Suprapubic skin (tissue), 4 donors: ENCODE measurements around the gene FAM241B. TPM values are rescaled to one million over a fixed set of nuclear protein-coding genes. Genes with fewer than 3 reads are reported as not detected.

ENCODE experiments used
- DNase-seq, 2 donors: peaks; one replicate each; pipeline ENCODE4 v3.0.0-alpha.2; 2019; ENCODE audit warnings: low spot score in 2 of 2
- H3K27ac ChIP-seq: fragments of 200-600 bp; sonication (generic); one replicate; pipeline ENCODE4 v1.5.1; 2019
- H3K27me3 ChIP-seq: fragments of 200-600 bp; sonication (generic); one replicate; pipeline ENCODE4 v1.5.1; 2019
- H3K36me3 ChIP-seq: fragments of 200-600 bp; sonication (generic); one replicate; pipeline ENCODE4 v1.5.1; 2019
- H3K4me1 ChIP-seq: fragments of 200-600 bp; sonication (generic); one replicate; pipeline ENCODE4 v1.5.1; 2019
- H3K4me3 ChIP-seq: fragments of 200-600 bp; sonication (generic); one replicate; pipeline ENCODE4 v1.5.1; 2019; ENCODE audit warnings: mild to moderate bottlenecking
- H3K9me3 ChIP-seq: fragments of 200-600 bp; sonication (generic); one replicate; pipeline ENCODE4 v1.5.1; 2019
- CTCF ChIP-seq, 2 donors: fragments of 200-600 bp in 1 of 2; fragments of 450-650 bp in 1 of 2; sonication (generic) in 1 of 2; IDR thresholded peaks; one replicate each; pipeline ENCODE4 v1.5.1; 2016 to 2019; ENCODE audit warnings: antibody characterized with exemption in 2 of 2, mild to moderate bottlenecking in 1 of 2, moderate library complexity in 1 of 2
- EP300 ChIP-seq: sonication (generic); formaldehyde crosslinking; IDR thresholded peaks from one replicate; pipeline ENCODE4 v1.6.1; 2017; ENCODE audit warnings: antibody characterized with exemption
- POLR2A ChIP-seq, 2 donors: fragments of 450-650 bp; IDR thresholded peaks; one replicate each; pipeline ENCODE4 v1.6.1; 2017; ENCODE audit warnings: antibody characterized with exemption in 2 of 2, mild to moderate bottlenecking in 2 of 2, moderate library complexity in 2 of 2
- POLR2AphosphoS5 ChIP-seq, 3 donors: sonication (generic); formaldehyde crosslinking; IDR thresholded peaks; one replicate each; pipeline ENCODE4 v1.6.1; 2017; ENCODE audit warnings: antibody characterized with exemption in 3 of 3
- WGBS: methylation state at CpG from one replicate; pipeline ENCODE4 v1.1.5; 2018; 5-methylcytosine and 5-hydroxymethylcytosine counted together
- total RNA-seq, 4 donors: library from RNA; depleted of rRNA; stranded (reverse); fragments of >200 nt; gene quantifications; one replicate each; pipeline ENCODE4 v1.1.0, GENCODE V29; 2016

The FAM241B gene
- total RNA-seq, 4 donors from 2014 or later, result 0.49 to 4.3 (median 2.5) TPM

- TF ChIP-seq POLR2AphosphoS5 (IDR thresholded peaks at IDR 0.05) (no peak), CTCF (IDR thresholded peaks at IDR 0.05) (peak in 1 of 2 donors; percentile 31), POLR2A (IDR thresholded peaks at IDR 0.05) (no peak), EP300 (no peak)
- H3K9me3 ChIP-seq, result no peaks in the 10 kb centered on the region
- peak; percentile 37 to 69 for DNase-seq
- no peak overlapping the region for H3K27ac ChIP-seq
- WGBS, result 42% methylated on average over 10 of the region's 10 CpGs
- H3K4me3 ChIP-seq, result no peak overlapping the region
- H3K4me1 ChIP-seq, result peaks cover 28% of the 10 kb centered on the region
- no peaks in the 10 kb centered on the region for H3K27me3 ChIP-seq
- no peaks in the 10 kb centered on the region for H3K36me3 ChIP-seq
Measured at GRCh38 chr10:69636626-69637605, 6.9 kb downstream of the FAM241B start.

- TF ChIP-seq POLR2AphosphoS5 (IDR thresholded peaks at IDR 0.05) (no peak), CTCF (IDR thresholded peaks at IDR 0.05) (no peak), POLR2A (IDR thresholded peaks at IDR 0.05) (no peak), EP300 (no peak)
- Histone ChIP-seq H3K4me3 (no peak overlapping the region), H3K9me3 (no peaks in the 10 kb centered on the region), H3K36me3 (no peaks in the 10 kb centered on the region), H3K27me3 (no peaks in the 10 kb centered on the region), H3K4me1 (peaks cover 28% of the 10 kb centered on the region), H3K27ac (no peak overlapping the region)
- peak; percentile 23 to 26 for DNase-seq
- 74% methylated on average over 7 of the region's 8 CpGs for WGBS
Measured at GRCh38 chr10:69638642-69639041, 8.6 kb downstream of the FAM241B start.

- Histone ChIP-seq H3K27me3 (peaks cover 3% of the 10 kb centered on the region), H3K9me3 (no peaks in the 10 kb centered on the region), H3K27ac (no peak overlapping the region), H3K4me1 (peaks cover 31% of the 10 kb centered on the region), H3K36me3 (no peaks in the 10 kb centered on the region), H3K4me3 (no peak overlapping the region)
- peak; percentile 60 to 88 for TF ChIP-seq CTCF (IDR thresholded peaks at IDR 0.05)
- TF ChIP-seq POLR2A (IDR thresholded peaks at IDR 0.05), result no peak
- no peak for TF ChIP-seq EP300
- TF ChIP-seq POLR2AphosphoS5 (IDR thresholded peaks at IDR 0.05), result no peak
- 23% methylated on average over 7 of the region's 11 CpGs for WGBS
- DNase-seq, result peak; percentile 65 to 79
Measured at GRCh38 chr10:69639291-69640195, 9.5 kb downstream of the FAM241B start.

GRCh38 chr10:69640196-69640980 is 10.3 kb downstream of the FAM241B start:
- TF ChIP-seq CTCF (IDR thresholded peaks at IDR 0.05) (no peak), POLR2AphosphoS5 (IDR thresholded peaks at IDR 0.05) (no peak), EP300 (no peak), POLR2A (IDR thresholded peaks at IDR 0.05) (no peak)
- peaks cover 34% of the 10 kb centered on the region for H3K4me1 ChIP-seq
- whole genome bisulfite sequencing, result 51% methylated on average over 9 of the region's 9 CpGs
- H3K36me3 ChIP-seq, result no peaks in the 10 kb centered on the region
- peaks cover 3% of the 10 kb centered on the region for H3K27me3 ChIP-seq
- H3K27ac ChIP-seq, result no peak overlapping the region
- peak in 1 of 2 donors; percentile 40 for DNase-seq
- H3K9me3 ChIP-seq, result no peaks in the 10 kb centered on the region
- H3K4me3 ChIP-seq, result no peak overlapping the region
